GM08714 (cell line): ENCODE results near the gene ERC2.

ENCODE experiments used
- H3K4me3 ChIP-seq: fragments of 200-500 bp; sonication (Bioruptor generic); 2 replicates; pipeline ENCODE4 v1.5.1; 2014; ENCODE audit warnings: mild to moderate bottlenecking, low read length, inconsistent platforms
- ZNF274 ChIP-seq: IDR thresholded peaks from 2 replicates; pipeline ENCODE4 v1.6.1; 2012; ENCODE audit warnings: mild to moderate bottlenecking, low read depth, low read length

The ERC2 gene

DNA sequence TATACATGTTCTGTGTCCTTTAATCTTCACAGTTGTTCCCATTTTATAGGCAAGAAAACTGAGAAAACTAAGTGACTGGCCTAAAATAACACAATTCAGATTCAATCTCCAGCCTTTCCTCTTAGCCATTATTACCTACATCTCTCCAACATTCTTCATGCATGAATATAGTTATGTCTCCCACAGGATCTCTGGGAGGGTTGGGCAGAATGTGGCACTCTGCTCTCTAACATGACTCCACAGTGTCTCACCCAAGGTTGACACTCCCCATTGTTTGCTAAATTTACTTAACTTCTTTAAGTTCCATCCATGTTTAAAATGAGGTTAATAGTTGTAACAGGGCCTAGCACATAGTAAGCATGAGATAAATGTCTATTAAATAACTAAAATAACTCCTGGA lies 276.3 kb downstream of the ERC2 start:
- TF ChIP-seq ZNF274: no peak

DNA sequence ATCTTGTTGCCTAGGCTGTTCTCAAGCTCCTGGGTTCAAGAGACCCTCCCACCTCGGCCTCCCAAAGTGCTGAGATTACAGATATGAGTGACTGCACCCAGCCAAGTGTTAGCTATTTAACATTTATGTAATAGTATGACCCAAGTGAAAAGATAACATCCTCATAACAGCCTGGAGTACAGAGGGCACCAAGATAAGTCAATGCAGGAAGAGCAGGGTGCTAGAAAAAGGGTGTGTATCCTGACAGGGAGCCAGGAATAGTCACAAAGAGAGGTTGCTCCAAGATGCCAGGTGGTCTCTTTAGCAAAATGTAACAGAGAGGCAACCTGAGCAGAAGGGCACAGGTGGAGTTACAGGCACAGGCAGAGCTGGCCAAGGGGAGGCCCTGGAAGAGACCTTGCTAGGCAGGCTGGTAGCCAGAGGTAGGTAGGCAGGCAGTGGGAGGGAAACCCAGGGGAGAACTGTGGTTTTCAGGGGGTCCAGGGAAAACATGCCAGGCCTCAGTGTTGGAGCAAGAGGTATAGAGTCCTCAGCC lies 277.4 kb downstream of the ERC2 start:
- H3K4me3 ChIP-seq: no peak overlapping the region

More for the DNA sequence above, 276.3 kb downstream of the ERC2 start:
- no peak overlapping the region for H3K4me3 ChIP-seq

DNA sequence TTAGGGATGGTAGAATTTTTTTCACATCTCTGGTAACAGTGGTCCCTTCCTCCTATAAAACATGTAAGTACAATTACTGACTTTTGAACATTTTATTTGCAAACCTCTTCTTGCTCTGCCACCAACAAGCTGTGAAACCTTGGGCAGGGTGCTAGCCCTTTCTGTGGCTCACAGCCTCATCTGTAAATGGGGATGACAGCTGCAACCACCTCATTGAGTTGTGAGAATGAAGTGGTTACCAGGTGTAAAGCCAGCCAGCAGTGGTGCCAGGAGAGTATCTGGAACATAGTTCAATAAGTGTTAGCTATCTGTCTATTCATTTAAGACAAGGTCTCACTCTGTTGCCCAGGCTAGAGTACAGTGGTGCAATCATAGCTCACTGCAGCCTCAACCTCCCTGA lies 278.1 kb downstream of the ERC2 start:
- no peak overlapping the region for H3K4me3 ChIP-seq
- TF ChIP-seq ZNF274: no peak

More for the DNA sequence above, 277.4 kb downstream of the ERC2 start:
- TF ChIP-seq ZNF274: no peak

DNA sequence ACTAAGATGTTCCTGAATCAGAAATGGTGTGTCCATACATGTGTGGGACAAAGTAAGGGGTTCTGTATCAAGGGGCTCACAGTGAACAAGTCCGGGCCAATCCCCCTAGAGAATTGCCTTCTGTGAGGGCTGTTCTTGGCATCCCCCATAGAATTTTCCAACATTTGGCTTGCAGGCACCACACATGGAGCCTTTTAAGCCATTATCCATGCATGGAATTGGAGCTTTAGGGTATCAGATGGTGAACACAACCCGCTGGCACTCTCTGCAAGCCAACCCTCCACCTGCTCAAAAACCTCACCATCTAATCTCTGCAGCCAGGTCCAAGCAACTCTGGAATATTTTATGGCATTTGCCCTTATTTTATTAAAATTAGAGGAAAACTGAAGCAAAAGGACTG lies 278.7 kb downstream of the ERC2 start:
- TF ChIP-seq ZNF274: no peak
- H3K4me3 ChIP-seq: no peak overlapping the region

DNA sequence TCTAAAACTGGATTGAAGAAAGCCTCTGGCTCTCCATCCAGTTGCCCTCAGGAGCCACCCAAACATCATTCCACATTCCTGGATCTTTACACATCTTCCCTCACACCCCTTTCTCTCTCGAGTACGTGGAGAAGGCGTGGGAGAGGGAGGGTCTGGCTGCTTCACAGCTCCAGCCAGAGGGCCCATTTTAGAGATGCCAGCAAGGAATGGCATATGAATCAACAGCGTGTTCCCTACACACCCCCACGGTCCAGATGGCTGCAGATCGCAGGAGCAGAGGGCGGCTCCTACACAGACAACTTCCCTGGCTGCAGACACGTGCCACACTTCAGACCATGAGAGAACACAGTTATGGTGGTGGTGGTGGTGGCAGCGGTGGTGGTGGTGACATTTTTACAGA lies 280.1 kb downstream of the ERC2 start:
- no peak for TF ChIP-seq ZNF274
- H3K4me3 ChIP-seq: no peak overlapping the region

DNA sequence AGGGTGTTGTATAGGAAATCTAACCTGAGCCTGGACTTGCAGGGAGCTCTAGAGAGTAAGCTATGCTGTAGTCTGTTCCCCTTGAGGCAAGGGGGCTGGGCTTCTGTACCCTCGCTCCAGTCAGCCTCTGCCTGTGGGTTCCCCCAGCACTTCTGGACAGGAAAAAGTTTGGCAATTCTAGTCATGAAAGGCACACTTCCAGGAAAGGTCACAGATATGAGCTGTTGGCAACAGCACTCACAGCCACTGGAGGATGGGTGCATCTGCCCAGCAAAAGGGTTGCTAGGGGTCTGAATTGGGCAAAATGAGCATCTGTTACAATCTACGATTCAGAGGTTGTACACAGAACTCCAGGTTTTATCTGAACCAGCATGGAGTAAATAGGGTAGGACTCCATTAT lies 281.2 kb downstream of the ERC2 start:
- no peak for TF ChIP-seq ZNF274
- no peak overlapping the region for H3K4me3 ChIP-seq

DNA sequence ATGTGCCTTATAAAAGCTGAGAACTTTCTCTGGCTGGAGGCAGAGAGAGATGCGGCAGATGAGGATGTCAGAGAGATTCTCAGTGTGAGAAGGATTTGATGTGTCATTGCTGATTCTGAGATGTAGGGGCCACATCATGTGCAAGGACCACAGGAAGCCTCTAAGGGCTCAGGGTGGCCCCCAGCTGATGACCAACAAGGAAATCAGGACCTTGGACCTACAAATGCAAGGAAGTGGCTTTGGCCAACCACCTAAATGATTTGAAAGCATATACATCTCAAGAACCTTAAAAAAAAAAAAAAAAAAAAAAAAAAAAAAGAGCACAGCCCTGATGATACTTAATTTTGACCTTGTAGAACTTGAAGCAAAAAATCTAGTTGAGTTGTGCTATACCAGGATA lies 282.4 kb downstream of the ERC2 start:
- no peak for TF ChIP-seq ZNF274
- H3K4me3 ChIP-seq: no peak overlapping the region

DNA sequence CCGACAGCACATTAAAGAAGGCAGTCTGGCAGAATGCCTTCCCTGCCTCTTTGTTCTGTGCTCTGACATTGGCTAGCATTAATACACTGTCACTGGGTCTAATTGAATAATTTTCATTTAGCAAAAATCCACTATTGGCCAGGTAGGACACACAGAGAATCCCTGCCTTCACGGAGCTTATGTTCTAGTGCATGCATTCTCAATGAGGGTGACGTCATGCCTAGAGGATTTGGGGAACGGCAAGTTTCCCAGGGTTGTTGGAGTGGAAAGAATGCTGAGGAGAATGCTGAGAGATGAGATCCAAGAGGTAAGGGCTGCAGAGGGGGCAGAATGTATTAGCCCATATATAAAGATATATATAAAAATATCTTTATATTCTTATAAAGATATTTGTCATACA lies 284.7 kb downstream of the ERC2 start:
- H3K4me3 ChIP-seq: no peak overlapping the region
- no peak for TF ChIP-seq ZNF274

DNA sequence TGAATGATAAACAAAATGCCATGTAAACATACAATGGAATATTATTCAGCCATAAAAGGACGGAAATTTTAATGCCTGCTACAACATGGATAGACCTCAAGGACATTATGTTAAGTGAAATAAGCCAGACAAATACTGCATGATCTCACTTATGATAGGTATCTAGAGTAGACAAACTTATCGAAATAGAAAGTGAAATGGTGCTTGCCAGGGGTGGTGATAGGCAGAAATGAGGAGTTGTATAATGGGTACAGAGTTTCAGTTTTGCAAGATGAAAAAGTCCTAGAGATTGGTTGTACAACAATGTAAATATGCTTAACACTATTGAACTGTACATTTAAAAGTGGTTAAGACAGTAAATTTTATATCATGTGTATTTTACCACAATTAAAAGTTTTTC lies 287.8 kb downstream of the ERC2 start:
- no peak overlapping the region for H3K4me3 ChIP-seq
- TF ChIP-seq ZNF274: no peak

DNA sequence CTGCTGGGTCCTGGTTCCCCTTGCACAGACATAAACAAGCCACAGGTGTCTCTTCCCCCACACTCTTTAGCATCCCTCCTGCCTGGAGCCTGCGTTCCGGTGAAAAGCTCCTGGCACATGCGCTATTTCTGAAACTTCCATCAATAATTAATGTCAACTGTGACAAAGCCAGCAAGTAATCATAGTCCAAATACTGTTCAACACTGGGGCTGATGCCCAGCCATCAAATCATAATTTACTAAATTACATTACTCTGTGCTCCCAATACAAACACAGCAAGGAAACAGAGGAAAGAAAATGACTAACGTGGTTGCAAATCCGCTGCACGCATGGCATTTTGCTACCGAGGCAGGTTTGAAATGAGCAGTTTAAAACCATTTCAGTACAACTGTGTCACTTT lies 294.7 kb downstream of the ERC2 start:
- no peak for TF ChIP-seq ZNF274
- no peak overlapping the region for H3K4me3 ChIP-seq

DNA sequence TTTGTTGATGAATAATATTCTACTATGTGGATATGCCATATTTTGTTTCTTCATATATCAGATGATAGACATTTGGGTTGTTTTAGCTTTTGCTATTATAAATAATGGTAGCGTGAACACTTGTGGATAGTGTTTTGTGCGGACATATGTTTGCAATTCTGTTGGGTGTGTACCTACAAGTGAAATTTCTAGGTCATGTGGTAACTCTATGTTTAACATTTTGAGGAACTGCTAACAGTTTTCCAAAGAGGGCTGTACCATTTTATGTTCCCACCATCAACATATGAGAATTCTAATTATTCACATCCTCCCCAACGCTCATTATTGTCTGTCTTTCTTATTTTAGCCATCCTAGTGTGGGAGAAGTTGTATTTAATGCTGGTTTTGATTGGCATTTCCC lies 303.8 kb downstream of the ERC2 start:
- no peak for TF ChIP-seq ZNF274
- H3K4me3 ChIP-seq: no peak overlapping the region

DNA sequence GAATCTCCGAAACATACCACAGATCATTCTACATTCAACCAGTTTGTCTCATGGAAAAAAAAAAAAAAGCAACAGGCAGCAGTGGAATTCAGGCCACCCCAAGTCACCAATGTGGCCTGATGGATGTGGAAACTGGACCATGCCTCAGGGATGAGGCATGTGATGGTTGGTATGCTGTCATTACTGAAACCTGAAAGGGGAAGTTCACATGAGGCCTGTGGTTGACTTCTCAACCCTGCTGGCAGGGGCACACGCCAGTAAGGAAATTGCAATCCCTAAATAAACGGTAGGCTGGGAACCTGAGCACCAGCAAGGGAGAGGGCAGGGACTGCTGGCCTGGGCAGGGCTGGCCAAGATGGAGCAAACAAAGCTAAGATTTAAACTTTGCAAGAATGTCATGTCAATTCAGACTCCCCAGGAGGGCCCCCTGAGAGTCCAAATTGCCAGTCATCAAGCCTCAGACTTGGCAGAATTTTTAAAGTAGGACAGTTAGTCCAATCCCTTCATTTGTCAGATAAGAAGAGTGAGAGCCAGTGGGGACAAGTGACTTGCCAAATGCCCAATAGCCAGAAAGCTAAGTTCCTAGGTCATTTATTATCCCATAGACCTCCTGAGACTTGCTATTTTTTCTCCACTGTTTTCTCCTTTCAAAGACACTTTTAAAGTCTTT lies 310.4 kb downstream of the ERC2 start:
- no peak for TF ChIP-seq ZNF274
- H3K4me3 ChIP-seq: no peak overlapping the region

DNA sequence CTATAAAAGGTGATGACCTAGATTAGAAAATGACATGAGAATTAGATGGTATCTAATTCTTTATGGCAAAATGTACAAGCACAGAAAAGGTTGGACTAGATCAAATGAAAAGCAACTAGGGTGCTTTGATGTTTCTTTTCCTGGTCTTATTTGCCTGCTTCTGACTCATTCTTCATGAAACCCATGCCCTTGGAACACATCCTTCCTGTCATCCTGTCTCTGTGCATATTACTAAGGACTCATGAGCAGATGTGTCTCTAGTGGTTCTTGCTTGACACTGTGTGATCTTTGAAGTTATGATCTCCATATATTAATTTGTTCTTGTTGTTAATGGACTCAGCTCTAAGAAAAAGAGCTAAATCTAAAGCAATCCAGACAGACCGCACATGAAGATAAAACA lies 314.0 kb downstream of the ERC2 start:
- H3K4me3 ChIP-seq: no peak overlapping the region
- TF ChIP-seq ZNF274: no peak

DNA sequence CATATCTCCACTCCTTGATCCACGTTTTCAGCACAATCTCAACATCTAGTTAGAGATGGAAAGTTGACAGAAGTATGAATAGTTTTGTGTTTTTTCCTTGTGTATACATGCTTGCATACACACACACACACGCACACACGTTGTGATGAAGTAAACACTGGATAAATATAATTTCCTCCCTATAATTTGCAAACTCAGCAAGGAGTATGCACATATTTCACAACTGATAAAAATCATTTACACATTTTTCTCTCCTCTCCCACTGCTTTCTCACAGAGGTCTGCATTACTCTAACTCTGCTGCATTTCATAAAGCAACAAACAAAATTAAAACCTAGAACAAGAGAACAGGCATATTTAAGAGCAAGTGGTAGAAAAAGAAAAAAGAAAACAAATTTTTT lies 320.9 kb downstream of the ERC2 start:
- TF ChIP-seq ZNF274: no peak
- no peak overlapping the region for H3K4me3 ChIP-seq

DNA sequence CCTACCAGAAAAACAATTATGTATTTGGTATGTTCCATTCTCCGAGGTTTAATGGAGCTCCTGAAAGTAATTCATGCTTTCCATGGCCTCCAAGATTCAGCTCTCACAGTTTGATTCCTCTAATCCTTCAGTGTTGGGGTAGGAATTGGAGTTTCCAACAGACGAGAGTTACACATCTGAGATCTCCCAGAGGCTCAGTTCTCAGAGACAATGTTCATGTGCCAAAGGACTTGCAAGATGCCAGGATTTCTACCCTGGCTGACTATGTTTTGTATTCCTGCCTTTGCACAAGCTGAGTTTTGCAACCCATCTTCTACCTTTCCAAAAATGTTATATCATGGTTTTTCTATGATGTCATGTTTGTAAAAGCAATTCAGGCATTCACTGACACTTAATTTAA lies 322.9 kb downstream of the ERC2 start:
- TF ChIP-seq ZNF274: no peak

DNA sequence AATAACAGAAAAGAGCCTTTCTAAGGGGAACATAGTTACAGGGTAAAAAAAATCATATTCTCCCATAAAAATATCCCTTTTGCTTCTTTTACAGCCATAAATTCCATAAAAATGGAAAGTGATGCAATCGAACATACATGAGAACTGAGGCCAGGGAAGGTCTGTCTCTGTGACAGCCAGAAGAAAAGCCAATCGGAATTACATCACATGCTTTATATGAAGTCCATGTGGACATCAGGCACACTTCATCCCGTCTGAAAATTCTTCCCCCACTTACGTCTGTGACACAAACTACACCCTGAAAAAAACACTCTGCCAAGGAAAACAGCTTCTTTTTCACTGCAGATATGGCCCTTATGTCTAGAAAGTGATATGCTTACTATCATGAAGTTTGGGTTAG lies 323.5 kb downstream of the ERC2 start:
- H3K4me3 ChIP-seq: no peak overlapping the region
- no peak for TF ChIP-seq ZNF274

More for the DNA sequence above, 322.9 kb downstream of the ERC2 start:
- no peak overlapping the region for H3K4me3 ChIP-seq
